ENCODE results near the gene TMUB2. TPM values are rescaled to one million over a fixed set of nuclear protein-coding genes. Genes with fewer than 3 reads are reported as not detected.

The TMUB2 gene
- total and polyA plus RNA-seq, 9 of the 15 experiments (the other 6 are each of a cell fraction or from before 2014, with no cell fraction given), result 4.1 to 29.8 (median 16.3) TPM

- no peak for TF ChIP-seq ATF2 (CRISPR knock-in tag; IDR thresholded peaks at IDR 0.05)
- TF ChIP-seq CTCFL (IDR thresholded peaks at IDR 0.05; ENCODE audit: borderline replicate concordance, insufficient read depth, low read depth, low read length, poor library complexity, severe bottlenecking), result peak; percentile 71
- no peak for TF ChIP-seq LARP7 (IDR thresholded peaks at IDR 0.05)
- TF ChIP-seq SAP30 (IDR thresholded peaks at IDR 0.05; ENCODE audit: borderline replicate concordance, insufficient read depth, low read depth, low read length, poor library complexity, severe bottlenecking), result no peak
- no peak for TF ChIP-seq SETDB1 (IDR thresholded peaks at IDR 0.05; ENCODE audit: low read length)
- TF ChIP-seq HNRNPLL (IDR thresholded peaks at IDR 0.05; ENCODE audit: low read depth, low read length, poor library complexity, severe bottlenecking), result peak; percentile 1
- peak; percentile 16 for TF ChIP-seq TBP (optimal IDR thresholded peaks at IDR 0.05; ENCODE audit: low read depth, low read length)
- no peak for TF ChIP-seq CXXC5 (CRISPR knock-in tag; IDR thresholded peaks at IDR 0.05)
- TF ChIP-seq ETV5 (CRISPR knock-in tag; IDR thresholded peaks at IDR 0.05; ENCODE audit: low read depth), result no peak
- TF ChIP-seq CBFA2T3 (IDR thresholded peaks at IDR 0.05), result no peak
- TF ChIP-seq ZNF324 (CRISPR knock-in tag; IDR thresholded peaks at IDR 0.05), result no peak
- no peak for TF ChIP-seq POU5F1 (IDR thresholded peaks at IDR 0.05; ENCODE audit: borderline replicate concordance, low read depth, low read length, partially characterized antibody)
- no peak for TF ChIP-seq CEBPZ (IDR thresholded peaks at IDR 0.05; ENCODE audit: borderline replicate concordance, low read depth, low read length)
- TF ChIP-seq NUFIP1 (IDR thresholded peaks at IDR 0.05; ENCODE audit: partially characterized antibody), result no peak
- TF ChIP-seq ELF1 (tag; IDR thresholded peaks at IDR 0.05), result peak; percentile 58
- TF ChIP-seq HDAC8 (tag; IDR thresholded peaks at IDR 0.05), result no peak
- no peak for TF ChIP-seq PYGO2 (tag; IDR thresholded peaks at IDR 0.05)
- 0 out of 2 replicates have a peak, but pooled peaks have one; percentile 37 for TF ChIP-seq CREM (IDR thresholded peaks at IDR 0.05; ENCODE audit: low read depth)
- no peak for TF ChIP-seq ZZZ3 (IDR thresholded peaks at IDR 0.05)
- no peak for TF ChIP-seq ZBTB17 (CRISPR knock-in tag; IDR thresholded peaks at IDR 0.05)
These were observed 31.8 kb downstream of the TMUB2 start (continued) for GRCh38 chr17:44218344-44219107.

Measured in K562 (cell line).